ENCODE measurements around the gene ZNF700.
A peak's percentile ranks its signal among the peaks of the same experiment; 100 is the strongest.
"Not testable (repeated sequence)": the region's sequence is repeated elsewhere in the genome, so short reads cannot be mapped to it uniquely, and the experiment has no call there.

Gene ZNF700

GRCh38 chr19:11941361-11941887 lies 16.5 kb downstream of the ZNF700 start:
- DNase-seq = not testable (repeated sequence)

- no peak for DNase-seq
These were observed 17.3 kb downstream of the ZNF700 start for GRCh38 chr19:11942008-11942842.

- DNase-seq = no peak
These were observed 17.9 kb downstream of the ZNF700 start for GRCh38 chr19:11942843-11943108.

GRCh38 chr19:11944656-11945055 lies 19.7 kb downstream of the ZNF700 start:
- DNase-seq = no peak

GRCh38 chr19:11948646-11949045 lies 23.7 kb downstream of the ZNF700 start:
- DNase-seq = no peak

GRCh38 chr19:11949201-11949600 lies 24.3 kb downstream of the ZNF700 start:
- DNase-seq = no peak

- not testable (repeated sequence) for DNase-seq
These were observed 24.7 kb downstream of the ZNF700 start for GRCh38 chr19:11949614-11950080.

- DNase-seq = no peak
These were observed 25.4 kb downstream of the ZNF700 start for GRCh38 chr19:11950312-11950711.

- DNase-seq = peak in 1 of 2 experiments; percentile 45
These were observed 38.9 kb downstream of the ZNF700 start for GRCh38 chr19:11963566-11964355.

- DNase-seq = no peak
These were observed 39.6 kb downstream of the ZNF700 start for GRCh38 chr19:11964496-11964857.

GRCh38 chr19:11964858-11965645 lies 40.1 kb downstream of the ZNF700 start, which contains the start of gene ZNF763:
Gene ZNF763, plus strand, starts transcription at chr19:11965040. Its CDS starts 169 bp downstream, at chr19:11965209.
- DNase-seq = peak; percentile 45 to 92

- DNase-seq = no peak
These were observed 45.3 kb downstream of the ZNF700 start for GRCh38 chr19:11970174-11970573.

- DNase-seq = no peak
These were observed 46.1 kb downstream of the ZNF700 start for GRCh38 chr19:11971041-11971440.

- no peak for DNase-seq
These were observed 48.3 kb downstream of the ZNF700 start for GRCh38 chr19:11973019-11973810.

GRCh38 chr19:11978492-11979100 lies 53.7 kb downstream of the ZNF700 start:
- DNase-seq = no peak

- DNase-seq = no peak
These were observed 54.6 kb downstream of the ZNF700 start for GRCh38 chr19:11979527-11979926.

GRCh38 chr19:11982526-11982925 lies 57.6 kb downstream of the ZNF700 start:
- no peak for DNase-seq

GRCh38 chr19:11984986-11985385 lies 60.1 kb downstream of the ZNF700 start:
- no peak for DNase-seq

GRCh38 chr19:11986754-11987153 lies 61.8 kb downstream of the ZNF700 start:
- DNase-seq = no peak

GRCh38 chr19:11987405-11988281 lies 62.7 kb downstream of the ZNF700 start:
- DNase-seq = peak; percentile 73 to 75

GRCh38 chr19:11989112-11989456 lies 64.2 kb downstream of the ZNF700 start:
- DNase-seq = no peak
